NCI-H460 (cell line): ENCODE results near the gene HERC3. TPM values are rescaled to one million over a fixed set of nuclear protein-coding genes. Genes with fewer than 3 reads are reported as not detected.
A peak's percentile ranks its signal among the peaks of the same experiment; 100 is the strongest.
"Not testable (repeated sequence)": the region's sequence is repeated elsewhere in the genome, so short reads cannot be mapped to it uniquely, and the experiment has no call there.

Source experiments
- DNase-seq: peaks from one replicate; pipeline ENCODE4 v3.0.0-alpha.2; 2016; ENCODE audit warnings: low read depth; ENCODE audit errors: extremely low read depth
- total RNA-seq: library from RNA; depleted of rRNA; stranded (reverse); fragments of >200 nt; shearing (Covaris generic); gene quantifications from 2 replicates; pipeline ENCODE4 v1.2.3, GENCODE V29; 2014

HERC3 gene
- total RNA-seq, 1 experiment from 2014 or later, result 1.0 TPM

DNA sequence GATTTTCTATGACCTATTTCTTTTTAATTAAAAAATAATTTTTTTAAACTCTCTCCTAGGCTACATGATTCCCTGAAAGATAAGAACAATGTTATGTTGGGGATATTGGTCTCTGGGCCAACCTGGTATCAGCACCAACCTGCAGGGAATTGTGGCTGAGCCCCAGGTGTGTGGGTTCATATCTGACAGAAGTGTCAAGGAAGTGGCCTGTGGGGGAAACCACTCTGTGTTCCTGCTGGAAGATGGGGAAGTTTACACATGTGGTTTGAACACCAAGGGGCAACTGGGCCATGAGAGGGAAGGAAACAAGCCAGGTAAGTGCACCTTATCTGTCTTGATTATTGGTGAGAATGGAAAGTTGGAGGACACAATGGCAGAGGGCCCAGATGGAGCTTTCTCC lies 13.5 kb downstream of the HERC3 start:
- DNase-seq, result no peak

DNA sequence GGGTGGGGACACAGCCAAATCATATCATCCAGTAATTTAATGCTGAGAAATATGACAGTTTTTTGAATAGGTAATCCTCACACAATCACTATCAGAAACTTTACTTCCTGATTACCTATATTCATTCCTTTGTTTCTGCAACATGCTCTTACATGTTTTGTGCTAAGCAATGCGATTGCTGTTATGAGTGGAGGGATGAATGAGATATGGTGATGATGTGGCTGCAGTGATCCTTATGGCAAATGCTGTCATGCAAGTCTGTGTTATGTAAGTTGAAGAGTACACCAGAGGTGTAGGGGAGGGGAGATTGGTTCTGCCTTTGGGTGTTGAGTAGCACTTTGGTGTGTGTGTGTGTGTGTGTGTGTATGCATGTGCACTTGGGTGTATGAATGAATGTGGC lies 14.6 kb downstream of the HERC3 start:
- DNase-seq, result no peak

DNA sequence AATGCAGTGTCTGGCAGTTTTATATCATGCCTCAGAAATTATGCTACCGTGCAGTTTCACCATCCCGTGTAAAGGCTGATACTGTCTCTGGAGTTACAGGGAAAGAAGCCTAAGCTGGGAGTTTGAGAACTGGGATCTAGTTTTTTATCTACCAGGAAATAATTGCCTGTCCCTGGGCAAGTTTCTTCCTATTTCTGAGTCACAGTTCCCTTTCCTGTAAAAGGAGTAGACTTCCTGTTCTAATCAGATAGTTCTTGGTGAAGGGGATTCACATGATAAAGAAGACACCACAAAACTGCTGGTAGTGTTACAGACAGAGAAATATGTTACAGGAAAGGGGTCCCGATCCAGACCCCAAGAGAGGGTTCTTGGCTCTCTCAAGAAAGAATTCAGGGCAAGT lies 17.1 kb downstream of the HERC3 start:
- DNase-seq, result no peak

DNA sequence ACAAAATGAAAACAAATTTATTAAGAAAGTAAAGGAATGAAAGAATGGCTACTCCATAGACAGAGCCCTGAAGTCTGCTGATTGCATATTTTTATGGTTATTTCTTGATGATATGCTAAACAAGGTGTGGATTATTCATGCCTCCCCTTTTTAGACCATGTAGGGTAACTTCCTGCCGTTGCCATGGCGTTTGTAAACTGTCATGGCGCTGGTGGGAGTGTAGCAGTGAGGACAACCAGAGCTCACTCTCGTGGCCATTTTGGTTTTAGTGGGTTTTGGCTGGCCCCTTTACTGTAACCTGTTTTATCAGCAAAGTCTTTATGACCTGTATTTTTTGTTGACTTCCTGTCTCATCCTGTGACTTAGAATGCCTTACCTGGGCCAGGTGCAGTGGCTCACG lies 17.5 kb downstream of the HERC3 start:
- not testable (repeated sequence) for DNase-seq

DNA sequence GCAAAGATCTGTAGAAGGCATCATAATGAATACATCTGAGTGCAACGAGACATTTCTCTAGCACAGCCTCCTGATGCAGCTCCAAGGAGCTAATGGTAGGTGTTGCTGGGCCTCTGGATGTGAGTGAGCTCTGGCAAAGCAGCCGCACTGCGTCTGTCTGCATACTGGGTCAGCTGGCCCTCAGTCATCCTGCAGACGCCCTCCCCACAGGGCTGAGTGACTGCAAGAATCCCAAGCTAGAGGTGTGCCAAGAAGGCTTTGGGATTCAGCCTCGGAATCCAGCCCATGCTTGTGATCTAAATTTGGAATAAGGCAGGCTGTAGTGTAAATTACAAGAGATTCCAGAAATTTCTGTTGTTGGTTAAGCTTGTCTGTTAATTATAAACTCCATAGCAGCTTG lies 18.5 kb downstream of the HERC3 start:
- DNase-seq, result no peak

DNA sequence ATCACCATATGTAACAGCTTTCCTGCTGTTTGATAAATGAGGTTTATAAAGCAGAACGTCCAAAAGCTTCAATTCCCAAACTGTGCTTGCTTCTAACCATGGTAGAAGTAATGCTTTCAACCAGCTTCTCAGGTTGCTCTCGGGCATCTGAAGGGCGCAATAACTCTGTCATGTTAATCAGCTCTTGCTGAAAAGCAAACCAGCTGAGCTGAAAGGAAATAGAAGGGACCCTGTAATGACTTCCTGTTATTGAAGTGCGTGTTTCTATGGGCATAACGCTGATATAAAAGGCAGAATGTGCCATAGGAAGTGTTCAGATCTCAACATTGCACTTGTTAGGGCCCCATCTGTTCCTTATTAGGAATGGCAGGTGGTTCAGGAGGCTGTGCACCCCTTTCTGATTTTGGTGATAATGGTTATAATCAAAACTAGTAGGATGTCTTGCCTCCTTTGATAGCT lies 21.2 kb downstream of the HERC3 start:
- no peak for DNase-seq

DNA sequence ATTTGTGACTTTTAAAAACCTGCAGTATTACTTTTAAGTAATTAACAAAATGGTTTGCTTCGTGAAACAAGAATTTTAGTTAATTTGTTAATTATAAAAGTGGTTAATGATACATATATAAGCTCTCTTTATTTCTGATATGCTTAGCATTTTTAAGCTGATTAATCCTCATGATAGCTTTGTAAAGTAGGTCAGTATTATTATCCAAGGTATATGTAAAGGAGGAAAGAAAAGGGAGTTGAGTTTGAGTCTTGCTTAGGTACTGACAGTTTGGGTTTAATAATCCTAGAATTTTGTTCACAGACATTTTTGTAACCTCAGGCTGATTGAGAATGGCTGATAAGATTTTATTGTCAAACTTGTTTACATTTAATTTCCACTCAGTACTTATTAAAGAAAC lies 21.8 kb downstream of the HERC3 start:
- no peak for DNase-seq

DNA sequence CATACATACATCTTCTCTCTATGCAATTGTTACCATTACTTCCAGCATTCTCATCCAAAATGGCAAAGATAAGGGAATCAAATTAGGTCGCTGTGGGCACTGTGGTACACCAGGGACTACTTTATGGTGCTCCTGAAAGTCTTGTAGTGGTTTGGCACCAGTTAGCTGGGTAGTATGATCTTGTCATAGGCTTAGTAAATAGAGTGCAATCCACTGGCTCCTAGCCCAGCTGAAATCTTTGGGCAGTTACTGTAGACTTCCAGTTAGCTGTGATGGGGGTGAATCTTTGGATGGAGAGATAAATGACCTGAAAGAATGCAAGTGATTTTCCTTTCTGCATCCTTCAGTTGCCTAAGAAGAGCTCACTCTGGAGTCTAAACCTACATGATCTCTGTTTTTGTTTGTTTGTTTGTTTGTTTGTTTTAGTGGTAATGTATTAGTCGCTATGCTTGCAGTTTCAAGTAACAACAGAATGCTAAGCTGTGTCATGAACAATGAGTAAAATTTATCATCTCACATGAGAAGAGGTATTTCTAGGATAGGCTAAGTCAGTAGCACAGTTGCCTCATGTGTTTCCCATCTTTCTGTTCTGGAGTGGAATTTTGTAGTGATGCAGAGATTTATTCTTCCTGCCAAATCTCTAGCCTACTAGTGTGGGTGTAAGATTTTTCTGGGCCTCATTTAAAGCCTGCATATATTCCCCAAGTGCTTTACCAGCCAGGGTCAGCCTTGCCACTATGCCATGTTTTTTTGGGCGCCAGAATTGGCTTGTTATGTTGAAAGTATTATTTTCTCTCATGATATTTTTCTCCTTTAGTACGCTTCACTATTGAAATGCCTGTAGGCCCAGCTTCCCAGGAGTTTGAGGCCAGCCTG lies 24.2 kb downstream of the HERC3 start:
- peak; percentile 21 for DNase-seq

DNA sequence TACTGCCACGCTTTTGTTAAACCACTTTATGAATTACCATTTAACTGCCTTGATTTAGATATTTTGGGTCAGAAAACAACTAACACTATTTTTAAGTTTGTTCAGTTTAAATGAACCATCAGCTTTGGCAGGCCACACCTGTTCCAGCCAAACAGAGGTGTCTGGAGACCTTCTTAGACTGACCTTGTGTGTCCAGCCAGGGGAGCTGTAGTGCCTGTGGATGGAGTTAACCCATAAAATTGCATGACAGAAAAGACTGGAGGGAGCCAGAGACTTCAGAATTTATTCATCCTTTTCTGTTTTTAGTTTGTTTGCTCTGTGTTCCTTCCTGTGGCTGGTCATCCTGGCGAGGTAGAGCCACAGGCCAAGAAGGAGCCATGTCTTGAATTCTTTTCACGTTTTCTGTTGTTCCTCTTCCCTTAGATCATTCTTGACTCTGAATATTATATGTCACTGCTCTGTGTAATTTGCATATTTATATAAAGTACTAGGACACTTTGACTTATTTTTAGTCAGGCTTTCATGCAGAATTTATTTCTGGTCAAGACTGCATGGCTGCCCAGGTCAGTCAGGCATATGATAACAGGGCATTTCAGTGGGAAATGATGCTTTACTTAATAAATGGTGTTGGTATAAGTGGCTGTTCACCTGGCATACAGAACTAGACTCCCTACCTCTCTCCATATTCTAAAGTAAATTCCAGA lies 26.7 kb downstream of the HERC3 start:
- DNase-seq, result no peak

DNA sequence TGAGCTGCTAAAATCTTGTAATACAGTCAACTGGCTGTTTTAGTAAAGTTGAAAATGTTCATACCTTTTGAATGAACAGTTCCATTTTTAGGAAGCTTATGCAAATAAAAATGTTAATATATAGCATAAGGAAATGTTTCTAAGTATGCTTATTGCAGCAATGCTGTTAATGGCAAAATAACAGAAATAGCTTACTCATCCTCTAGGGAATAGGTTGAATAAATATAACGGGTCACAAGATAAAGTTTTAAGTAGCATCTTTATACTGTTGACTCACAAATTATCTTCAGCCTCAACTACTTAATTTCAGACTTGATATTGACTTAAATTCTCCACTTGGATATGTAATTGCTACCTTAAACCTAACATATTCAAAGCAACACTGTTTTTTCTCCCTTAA lies 27.7 kb downstream of the HERC3 start:
- DNase-seq, result no peak

DNA sequence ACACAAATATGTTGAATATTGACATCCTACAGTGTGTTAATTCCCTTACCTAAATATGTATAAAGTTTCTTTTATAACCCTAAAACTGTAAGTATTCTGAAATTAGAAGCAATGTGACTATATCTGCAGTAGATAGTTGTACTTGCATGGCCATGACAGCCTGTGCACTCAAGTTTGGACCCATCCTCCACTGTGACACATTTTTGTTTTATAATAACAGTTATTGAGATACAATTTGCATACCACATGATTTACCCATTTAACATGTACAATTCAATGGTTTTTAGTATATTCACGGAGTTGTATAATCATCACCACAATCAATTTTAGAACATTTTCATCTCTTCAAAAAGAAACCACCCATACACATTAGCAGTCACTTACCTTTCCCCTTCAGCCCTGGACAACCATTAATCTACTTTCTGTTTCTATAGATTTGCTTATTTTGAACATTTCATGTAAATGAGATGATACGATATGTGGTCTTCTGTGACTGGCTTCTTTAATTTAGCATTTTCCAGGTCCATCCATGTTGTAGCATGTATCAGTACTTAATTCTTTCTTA lies 29.6 kb downstream of the HERC3 start:
- DNase-seq, result no peak

DNA sequence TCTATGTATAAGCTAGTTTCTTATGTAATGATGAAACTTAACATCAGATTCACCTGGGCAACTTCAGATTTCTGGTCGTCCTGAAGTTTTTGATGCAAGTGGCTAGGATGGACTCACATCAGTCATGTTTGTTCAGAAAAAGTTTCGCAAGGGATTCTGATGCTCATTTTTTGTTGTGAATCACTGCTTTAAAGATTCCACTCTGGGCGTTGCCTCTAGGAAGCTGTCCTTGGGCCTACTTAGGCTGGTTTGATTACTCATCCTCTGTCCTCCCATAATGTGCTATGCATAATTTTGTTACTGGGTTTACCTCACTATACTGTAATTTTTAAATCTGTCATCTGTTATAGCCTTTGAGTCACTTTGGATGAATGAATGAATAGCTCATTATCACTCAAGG lies 30.8 kb downstream of the HERC3 start:
- DNase-seq, result peak; percentile 8

DNA sequence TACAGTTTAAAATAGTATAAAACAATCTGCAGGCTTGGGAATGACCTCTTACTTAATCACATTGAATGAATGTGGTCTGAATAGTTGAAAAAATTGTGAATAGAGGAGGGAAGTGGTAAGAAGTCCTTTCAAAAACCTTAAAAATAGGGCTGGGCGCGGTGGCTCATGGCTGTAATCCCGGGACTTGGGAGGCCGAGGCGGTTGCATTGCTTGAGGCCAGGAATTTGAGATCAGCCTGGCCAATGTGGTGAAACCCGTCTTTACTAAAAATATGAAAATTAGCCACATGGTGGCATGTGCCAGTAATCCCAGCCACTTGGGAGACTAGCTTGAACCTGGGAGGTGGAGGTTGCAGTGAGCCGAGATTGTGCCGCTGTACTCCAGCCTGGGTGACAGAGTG lies 36.5 kb downstream of the HERC3 start:
- no peak for DNase-seq

DNA sequence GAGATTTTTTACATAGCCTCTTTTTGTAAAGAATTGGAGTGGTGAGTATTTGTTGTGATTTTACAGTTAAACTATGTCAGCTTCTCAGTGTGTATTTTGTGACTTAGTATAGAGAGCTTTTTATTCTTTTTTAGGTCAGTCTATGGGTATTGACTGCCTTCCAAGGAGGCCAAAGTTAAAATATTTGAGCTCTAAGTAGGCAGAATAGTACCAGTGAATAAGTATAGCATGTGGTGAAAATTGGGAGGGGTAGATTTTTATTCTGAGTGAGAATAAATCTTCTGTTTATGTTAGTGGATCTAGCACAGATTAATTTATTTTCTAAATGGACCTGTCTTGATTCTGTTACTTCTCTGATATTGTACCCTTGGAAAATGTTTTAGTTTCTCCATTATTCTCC lies 37.5 kb downstream of the HERC3 start:
- DNase-seq, result no peak

DNA sequence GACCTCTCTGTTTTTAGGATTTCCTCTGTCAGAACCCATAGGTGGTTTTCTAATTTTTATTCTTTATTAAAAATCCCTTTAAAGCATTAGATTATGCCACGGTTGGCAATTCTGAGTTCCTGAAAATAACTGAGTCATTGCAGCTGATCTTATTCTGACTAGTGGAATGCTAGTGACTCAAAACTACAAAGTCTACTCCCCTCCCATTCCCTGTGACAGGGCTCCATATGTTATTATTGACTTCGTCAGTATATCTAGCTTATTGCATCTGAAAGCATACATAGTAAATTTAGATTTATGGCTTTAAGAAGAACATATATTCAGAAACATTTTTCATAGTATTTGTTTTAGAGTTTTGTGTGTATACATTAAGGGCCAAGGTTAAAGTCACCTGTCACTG lies 38.5 kb downstream of the HERC3 start:
- DNase-seq, result peak; percentile 13

DNA sequence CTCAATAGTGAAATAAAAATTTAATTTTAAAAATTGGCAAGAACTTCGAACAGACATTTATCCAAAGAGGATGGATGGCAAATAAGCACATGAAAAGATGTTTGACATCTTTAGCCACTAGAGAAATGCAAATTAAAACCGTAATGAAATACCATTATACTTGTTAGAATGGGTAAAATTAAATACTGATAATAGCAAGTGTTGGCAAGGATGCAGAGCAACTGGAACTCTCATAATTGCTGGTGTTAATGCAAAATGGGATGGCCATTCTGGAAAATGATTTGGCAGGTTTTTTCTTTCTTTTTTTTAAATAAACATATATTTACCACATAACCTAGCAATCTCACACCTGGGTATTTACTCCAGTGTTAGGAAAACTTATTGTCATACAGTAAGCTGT lies 51.7 kb downstream of the HERC3 start:
- no peak for DNase-seq

DNA sequence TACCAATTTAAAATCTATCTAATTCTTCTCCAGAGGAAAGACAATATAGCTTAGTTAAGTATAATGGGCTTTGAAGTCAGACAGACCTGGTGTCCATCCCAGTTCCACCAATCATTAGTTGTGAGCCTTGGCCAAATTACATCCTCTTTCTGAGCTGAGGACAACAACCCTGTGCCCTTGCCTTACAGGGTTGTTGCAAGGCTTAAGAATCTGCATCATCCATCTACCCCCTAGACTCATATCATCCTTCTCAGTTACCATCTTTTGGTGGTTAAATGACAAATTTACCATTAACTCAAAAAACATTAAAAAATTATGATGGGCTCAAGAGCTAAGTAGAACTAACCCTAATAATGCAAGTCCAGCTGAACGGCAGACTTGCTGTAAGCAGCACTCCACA lies 53.7 kb downstream of the HERC3 start:
- DNase-seq, result no peak

DNA sequence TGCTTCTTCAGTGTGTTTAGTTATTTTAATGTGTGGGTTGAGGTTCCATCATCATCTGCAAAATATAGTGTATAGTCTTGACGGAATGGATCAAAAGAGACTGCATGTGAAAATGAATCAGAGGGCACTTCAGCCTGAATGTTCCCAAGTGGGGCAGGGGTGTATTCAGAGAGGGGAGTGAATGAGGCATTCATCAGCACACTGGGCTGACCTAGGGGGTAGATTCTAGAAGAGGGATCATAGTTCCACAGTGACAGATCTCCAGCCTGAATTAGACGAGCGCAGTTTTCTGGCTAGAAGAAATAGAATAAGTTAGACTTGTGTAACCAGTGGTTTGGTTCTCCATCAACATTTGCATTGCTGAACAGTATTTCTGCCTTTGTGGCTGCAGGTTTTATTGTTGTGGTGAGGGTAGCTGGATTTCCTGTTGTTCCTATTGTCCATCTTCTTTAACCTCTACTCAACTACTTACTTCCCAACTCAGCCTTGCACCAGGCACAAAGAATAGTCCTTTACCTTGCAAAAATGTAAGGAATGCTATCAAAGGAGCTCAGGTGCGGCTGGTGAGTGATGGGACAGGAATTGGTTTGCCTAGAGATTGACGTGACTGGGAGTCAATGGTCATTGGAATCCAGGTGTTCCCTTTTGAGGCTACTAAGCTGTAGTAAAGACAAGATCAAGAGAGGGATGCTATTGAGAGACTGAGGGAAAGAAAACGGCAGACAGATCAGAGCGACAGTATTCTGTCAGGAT lies 54.4 kb downstream of the HERC3 start:
- no peak for DNase-seq

DNA sequence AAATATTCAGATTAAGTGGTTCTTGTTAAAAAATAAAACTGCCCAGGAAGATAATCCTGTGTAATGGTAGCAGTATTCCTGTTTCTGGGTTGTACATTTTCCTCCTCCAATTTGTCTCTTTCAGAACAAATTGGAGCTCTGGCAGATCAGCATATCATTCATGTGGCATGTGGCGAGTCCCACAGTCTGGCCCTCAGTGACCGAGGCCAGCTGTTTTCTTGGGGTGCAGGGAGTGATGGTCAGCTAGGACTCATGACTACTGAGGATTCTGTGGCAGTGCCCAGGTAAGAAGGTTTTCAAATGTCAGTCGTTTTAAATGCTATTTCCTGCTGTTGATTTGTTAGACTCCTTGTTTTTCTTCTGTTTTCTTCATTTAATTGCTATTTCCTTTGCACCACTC lies 57.4 kb downstream of the HERC3 start:
- DNase-seq, result no peak

DNA sequence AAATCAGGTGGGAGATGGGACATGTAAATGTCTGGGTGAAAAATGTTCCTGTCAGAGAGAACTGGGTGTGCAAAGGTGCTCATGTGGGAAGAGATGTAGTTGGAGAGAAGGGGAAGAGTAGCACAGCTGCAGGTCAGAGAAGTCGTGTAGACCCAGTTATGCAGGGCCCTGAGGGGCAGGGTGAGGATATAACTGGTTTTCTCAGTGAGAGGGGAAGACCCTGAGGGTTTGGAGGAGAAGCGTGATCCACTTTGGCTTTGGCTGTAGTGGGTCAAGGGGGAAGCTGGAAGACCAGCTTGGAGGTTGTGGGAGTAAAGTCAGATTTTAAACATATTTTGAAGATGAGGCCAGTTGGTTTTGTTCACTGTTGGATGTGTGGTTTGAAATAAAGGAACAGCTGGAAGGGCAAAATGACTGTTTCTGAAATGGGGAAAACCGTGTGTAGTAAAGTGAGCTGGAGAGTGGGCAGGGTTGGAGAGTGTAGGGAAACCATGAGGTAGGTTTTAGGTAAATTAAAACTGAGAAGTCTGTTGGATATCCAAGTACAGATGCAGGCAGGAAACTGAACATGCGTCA lies 61.2 kb downstream of the HERC3 start:
- DNase-seq, result no peak

DNA sequence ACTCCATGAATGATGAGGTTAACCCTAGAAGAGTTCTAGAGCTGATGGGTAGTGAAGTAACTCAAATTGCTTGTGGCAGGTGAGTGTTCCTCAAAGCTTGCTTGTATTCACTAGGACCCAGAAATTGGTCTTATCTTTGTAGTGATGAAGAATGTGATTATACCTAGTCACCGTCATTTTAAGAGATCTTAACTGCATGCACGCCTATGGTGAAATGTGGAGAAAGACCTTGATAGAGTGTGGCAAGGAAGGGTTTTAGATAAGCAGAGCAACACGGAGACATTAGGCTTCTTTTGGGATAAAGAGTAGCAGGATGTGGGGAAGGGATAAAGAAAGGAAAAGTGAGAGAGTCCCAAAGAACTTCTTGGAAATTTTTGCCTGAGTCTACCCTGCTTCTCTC lies 62.9 kb downstream of the HERC3 start:
- DNase-seq, result no peak
